NCI-H1930 (cell line): ENCODE measurements around the gene IL23R.
"Not testable (repeated sequence)": the region's sequence is repeated elsewhere in the genome, so short reads cannot be mapped to it uniquely, and the experiment has no call there.

Experiments used
- DNase-seq, 2 experiments: peaks; one replicate each; lab custom pipeline; 2025; lab: John Stamatoyannopoulos, UW

IL23R gene

DNA sequence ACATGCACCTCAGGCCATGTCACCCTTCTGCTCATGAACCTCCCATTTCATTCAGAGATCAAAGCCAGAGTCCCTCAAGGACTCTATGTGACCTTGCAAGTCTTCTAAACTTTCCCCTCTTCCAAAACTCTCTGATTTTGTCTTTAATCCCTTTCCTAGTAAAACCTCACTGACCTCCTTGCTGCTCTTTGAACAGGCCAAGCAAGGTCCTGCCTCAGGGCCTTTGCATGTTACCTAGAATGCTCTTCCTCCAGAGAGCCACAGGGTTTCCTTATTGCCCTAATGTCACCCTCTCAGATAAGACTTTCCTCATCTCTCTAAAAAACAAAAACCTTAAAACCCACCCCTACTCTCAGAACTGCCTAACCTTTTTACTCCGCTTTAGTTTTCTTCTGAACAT is 26.6 kb downstream of the IL23R start:
- no peak for DNase-seq

DNA sequence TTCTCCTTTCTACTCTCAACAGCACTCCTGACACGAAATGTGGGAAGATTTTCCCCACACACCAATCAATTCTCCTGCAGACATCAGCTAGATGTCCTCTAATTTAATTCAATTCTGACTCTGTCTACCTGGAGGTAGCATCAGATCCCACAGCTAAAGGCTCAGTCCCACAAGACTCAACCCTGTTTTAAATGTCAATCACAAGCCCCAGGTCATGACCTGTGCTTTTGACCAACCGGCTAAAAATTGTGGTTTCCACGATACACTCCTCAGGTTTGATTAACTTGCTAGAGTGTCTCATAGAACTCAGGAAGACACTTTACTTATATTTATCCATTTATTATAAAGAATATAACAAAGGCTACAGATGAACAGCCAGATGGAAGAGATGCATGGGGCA is 27.4 kb downstream of the IL23R start:
- no peak for DNase-seq

DNA sequence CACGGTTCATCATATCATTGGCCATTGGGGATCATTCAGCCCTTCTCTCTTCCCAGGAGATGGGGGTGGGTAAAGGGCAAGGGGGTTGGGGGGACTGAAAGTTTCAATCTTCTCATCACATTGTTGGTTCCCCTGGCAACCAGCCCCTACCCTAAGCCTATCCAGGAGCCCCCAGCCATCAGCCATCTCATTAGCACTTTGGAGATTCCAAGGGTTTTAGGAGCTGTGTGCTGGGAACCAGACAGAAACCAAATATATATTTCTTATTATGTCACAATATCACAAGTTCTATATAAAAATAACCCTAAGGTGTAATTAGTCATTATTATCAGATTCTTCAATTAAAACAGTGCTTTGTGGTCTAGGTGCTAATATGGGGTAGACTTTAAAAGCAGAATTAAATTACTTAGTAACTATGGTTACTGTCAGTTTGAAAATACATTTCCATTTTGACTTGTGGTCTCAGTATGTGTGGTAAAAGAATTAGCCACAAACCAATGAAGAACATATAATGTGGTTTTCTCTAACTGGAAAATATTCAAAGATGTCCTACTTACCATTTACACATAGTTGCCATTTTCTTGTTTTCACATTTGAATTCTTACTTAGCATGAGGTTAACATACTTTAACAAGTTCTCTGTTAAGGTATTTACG is 28.1 kb downstream of the IL23R start:
- DNase-seq: no peak

DNA sequence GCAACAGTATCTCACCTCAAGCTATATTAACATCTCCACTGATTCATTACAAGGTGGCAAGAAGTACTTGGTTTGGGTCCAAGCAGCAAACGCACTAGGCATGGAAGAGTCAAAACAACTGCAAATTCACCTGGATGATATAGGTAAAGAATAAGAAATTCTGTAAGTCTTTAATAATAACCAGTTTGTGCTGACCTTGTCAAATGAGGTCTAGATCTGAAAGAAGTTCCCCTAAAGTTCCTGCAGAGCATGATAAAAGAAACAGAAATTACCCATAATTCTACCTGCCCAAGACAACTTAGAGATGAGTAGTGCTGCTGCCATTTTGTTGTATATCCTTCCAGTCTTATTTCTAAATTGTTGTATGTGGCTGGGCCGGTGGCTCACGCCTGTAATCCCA is 34.5 kb downstream of the IL23R start:
- no peak for DNase-seq

DNA sequence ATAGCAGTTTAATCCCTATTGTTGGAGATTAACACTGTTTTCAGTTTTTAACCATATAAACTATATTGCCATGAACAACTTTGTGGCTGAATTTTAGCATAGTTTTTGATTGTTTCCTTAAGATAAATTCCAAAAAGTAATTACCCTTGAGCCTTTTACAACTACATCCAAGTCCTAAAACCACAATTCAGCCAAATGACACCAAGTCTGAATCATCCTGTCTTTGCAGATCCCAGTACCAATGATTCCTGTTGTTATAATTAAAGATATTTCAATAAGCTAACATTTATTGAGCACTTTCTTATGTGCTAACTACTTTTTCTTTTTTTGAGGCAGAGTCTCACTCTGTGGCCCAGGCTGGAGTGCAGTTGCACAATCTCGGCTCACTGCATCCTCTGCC is 35.6 kb downstream of the IL23R start:
- DNase-seq: no peak

DNA sequence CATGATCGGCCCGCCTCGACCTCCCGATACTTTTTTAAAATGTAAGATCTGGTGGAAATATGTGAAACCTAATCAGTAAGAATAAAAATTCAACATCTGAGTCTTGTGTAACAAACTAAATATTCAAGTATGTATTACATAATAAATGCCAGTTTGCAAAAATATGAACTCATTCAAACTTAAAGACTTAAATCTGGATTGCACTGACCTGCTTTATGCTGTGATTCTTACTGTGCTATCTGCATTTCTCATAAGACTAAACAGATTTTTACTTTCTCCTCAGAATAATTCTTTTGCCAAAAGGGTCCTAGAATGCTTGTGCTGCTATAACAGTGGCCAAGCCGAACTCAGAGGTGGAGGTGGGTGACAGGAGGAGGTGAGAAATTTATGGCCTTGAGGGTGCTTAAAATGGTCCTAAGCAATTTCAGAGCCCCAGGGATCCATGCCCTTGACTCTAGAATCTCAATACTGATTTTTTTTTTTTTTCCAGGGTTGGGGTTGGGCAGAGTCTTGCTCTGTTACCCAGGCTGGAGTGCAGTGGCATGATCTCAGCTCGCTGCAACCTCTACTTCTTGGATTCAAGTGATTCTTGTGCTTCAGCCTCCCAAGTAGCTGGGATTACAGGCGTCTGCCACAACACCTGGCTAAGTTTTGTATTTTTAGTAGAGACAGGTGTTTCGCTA is 38.2 kb downstream of the IL23R start:
- no peak for DNase-seq

DNA sequence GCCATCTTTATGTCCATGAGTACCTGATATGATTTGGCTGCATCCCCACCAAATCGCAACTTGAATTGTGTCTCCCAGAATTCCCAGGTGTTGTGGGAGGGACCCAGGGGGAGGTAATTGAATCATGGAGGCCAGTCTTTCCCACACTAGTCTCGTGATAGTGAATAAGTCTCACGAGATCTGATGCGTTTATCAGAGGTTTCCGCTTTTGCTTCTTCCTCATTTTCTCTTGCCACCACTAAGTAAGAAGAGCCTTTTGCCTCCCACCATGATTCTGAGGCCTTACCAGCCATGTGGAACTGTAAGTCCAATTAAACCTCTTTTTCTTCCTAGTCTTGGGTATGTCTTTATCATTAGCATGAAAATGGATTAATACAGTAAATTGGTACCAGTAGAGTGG is 41.1 kb downstream of the IL23R start:
- DNase-seq: not testable (repeated sequence)

DNA sequence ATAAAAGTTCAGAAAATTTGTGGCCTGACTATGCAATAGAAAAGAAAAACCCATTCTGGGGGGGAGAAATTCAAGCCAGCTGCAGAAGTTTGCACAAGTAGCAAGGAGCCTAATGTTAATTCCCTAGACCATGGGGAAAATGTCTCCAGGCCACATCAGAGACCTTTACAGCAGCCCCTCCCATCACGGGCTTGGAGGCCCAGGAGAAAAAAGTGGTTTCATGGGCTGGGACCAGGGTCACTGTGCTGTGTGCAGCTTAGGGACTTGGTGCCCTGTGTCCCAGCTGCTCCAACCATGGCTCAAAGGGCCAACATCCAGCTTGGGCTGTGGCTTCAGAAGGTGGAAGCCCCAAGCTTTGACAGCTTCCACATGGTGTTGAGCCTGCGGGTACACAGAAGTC is 42.0 kb downstream of the IL23R start:
- DNase-seq: no peak

DNA sequence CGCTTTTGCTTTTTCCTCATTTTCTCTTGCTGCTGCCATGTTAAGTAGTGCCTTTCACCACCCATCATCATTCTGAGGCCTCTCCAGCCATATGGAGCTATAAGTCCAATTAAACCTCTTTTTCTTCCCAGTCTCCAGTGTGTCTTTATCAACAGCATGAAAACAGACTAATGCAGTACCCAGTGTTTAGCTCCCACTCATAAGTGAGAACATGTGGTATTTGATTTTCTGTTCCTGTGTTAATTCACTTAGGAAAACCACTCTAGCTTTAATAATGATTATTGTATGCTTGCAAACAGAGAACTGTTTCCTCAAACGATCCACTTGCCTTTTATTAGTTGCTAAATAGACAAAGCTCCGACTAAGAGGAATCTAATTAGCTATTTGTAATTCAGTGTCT is 43.3 kb downstream of the IL23R start:
- DNase-seq: no peak

DNA sequence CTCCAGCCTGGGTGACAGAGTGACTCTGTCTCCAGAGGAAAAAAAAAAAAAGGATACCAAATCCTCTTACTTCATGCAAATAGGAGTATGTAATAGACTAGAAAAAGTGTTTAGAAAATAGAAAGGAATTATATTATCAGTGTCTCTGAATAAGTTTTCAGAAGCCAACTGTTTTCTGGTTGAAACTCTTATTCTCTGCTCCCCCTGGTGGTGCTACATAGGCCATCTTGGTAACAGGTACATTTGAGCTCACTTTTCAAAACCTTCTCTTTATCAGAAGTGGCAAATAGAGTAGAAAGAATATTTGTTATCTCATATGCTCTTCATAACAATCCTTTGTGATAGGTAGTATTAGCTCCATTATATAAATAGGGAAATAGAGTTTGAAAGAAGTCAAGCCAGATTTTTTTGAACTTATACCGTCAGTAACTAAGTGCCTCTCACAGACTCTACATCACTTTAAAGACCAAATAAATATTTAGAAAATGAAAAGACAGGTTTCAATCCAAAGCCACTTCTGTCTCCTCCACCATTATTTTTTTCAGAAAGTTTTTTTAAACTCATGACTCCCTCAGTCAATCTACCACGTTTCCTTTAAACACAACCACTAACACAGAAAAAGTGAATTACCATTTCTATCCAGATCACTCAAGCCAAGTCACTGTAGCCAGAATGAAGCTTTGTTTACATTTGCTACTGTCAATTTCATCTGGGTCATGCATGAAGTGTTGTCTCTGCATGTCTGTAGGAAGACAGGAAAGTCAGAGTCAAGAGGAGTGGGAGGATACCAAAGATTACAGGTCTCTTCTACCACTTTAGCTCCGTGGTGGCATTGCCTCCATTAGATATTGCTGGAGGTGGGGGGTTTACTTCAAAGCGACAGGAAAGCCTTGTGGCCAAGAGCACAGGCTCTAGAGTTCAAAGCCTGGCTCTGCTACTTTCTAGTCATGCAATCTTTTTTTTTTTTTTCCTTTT is 45.6 kb downstream of the IL23R start:
- no peak for DNase-seq

DNA sequence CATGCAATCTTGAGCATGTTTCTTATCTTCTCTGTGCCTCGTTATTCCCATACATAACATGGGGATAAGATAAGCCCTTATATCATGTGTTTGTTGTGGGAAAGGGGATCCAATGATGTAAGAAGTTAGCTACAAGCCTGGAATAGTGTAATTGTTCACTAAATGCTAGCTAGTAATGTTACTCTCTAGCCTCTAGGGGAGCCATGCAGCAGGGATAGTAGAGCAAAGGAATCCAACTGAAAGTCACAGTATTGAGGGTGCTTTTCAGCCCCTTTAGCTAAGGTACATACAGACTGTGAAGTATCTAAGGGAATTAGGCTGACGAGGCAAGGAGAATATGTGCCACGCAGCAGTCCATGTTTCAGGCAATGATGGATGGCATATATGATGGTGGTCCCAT is 46.9 kb downstream of the IL23R start:
- DNase-seq: no peak

DNA sequence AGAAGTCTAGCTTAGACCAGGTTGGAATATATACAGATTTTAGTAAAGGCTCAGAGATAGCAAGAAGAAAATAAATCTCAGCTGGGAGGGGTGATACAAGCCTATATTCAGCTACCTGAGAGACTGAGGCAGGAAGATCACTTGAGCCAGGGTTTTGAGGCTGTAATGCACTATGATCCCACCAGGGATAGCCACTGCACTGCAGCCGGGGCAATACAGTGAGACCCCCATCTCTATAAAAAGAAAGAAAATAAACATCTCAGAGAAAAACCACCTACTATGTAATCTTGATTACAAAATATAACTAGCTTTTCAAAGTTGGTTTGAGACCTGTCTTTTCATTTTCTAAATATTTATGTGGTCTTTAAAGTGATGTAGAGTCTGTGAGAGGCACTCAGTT is 47.7 kb downstream of the IL23R start:
- DNase-seq: no peak

DNA sequence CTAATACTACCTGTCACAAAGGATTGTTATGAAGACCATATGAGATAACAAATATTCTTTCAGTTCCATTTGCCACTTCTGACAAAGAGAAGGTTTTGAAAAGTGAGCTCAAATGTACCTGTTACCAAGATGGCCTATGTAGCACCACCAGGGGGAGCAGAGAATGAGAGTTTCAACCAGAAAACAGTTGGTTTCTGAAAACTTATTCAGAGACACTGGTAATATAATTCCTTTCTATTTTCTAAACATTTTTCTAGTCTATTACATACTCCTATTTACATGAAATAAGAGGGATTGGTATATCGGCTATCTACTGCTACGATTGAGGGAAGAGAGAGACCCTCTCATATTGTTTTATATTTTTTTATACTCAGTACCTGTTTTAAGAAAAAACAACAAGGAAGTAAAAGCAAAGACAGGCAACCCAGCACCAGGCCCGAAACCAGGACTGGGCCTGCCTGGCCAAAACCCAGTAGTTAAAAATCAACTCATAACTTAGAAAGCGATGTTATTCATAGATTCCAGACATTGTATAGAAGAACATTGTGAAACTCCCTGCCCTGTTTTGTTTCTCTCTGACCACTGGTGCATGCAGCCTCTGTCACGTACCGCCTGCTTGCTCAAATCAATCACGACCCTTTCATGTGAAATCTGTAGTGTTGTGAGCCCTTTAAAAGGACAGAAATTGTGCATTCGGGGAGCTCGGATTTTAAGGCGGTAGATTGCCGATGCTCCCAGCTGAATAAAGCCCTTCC is 48.3 kb downstream of the IL23R start:
- DNase-seq: no peak

DNA sequence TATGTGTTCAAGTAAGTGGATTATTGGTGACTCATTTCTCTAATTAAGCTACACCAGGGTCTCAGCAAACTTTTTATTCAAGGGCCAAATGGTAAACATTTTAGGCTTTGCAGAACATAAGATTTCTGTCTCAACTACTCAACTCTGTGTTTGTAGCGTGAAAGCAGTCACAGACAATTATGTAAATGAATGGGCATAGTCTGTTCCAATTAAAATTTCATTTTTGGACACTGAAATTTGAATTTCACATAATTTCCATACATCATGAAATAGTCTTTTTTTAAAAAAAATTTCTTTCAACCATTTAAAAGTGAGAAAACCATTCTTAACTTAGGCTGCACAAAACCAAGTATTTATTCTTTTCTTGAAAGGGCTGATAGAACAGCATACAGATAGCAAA is 50.1 kb downstream of the IL23R start:
- no peak for DNase-seq

DNA sequence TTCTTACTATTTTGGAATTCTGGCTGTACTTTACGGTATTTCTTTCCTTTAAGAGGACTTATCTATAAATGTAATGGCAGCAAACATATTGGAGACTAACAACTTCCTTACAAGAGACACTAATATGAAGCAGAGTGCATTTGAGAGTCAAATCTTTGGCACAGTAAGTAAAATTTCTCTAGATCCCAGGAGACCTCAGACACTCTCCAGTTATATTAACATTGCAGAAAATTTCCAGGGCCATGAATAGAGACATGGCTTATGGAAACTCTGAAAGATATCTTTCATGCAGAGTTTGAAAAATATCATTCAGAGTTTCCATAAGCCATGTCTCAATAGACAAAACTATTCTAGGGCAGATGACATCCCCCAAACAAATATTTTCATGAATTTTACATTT is 51.2 kb downstream of the IL23R start:
- DNase-seq: no peak

DNA sequence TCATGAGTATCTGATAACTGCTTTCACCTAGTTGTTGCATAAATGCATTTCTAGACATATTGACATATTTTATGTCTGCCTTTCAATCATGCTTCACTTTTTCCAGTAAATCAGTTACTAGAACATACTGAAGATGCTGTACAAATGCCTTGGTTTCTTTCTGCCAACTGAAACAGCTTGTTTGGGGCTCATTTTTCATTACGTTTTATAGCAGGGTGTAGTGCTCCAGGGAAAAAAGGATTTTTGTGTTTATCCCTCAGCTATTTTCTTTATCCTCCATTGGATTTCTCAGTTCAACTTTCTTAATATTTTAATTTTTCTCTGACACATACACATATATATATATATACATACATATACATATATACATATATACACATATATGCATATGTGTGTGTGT is 51.7 kb downstream of the IL23R start:
- DNase-seq: no peak

DNA sequence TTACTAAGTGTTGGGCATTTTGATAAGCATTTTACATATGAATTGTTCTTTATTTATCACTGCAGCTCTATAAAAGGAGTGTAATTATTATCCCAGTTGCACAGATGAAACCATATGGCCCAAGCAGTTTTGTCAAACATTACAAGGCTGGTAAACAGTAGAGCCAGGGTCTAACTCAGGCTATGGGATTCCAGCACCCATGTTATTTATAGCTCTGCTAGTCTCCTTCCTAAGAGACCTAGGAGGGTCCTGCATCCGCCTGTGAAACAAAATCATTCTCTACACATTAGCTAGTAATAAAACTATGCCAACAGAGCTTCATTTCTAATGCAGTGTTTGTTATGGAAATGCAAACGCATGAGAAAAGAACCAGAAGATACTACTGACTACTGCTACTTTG is 58.6 kb downstream of the IL23R start:
- no peak for DNase-seq

DNA sequence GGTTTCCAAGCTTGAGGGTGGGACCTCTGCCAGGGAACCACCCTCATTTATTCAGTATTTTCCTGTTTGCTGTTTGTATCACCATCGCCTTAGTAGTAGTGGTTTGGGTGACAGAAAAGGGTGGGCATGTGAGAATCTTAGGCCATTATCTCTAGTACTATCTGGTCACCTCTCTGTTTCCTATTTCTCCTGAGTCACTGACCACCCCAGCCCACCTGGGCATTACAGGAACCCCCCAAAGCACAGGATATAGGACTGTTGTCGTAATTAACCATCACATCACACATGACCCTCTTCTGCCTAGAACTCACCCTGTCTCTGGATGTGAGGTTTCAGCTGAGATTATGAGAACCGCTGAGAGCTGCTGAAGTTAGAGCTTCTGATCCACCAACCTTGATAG is 60.4 kb downstream of the IL23R start:
- DNase-seq: no peak

DNA sequence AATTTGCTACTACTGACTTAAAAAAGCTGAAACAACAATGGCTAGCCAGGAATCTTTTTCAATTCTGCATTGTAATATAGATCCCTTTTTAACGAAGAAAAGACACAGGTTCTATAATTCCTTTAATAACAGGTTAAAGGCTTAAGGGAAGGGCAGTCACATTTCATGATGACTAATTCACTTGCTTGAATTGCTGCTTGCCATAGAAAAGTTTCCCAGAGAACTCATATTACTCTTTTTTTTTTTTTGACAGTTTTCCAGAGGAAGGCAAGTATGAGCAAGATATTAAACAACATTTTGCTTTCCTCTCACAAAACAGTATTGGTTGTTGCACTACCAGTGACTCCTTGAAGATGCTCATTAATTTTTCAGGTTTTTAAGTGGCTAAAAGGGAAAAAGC is 60.9 kb downstream of the IL23R start:
- DNase-seq: no peak

DNA sequence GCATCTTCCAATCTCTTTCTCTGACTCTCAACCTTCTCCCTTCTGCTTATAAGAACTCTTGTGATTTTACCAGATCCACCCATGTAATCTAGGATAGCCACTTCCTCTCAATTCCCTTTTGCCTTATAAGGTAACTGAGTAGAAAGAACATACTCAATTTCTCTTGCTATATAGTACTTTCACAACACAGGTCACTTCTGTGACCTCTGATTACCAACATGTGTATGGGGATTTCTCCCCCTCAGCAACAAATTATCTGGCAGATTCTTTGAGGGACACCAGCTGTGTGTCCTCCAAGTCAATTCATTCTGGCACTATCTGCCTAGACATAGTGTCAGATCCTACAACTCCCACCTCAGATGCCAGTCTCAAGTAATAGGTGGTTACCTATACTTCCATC is 62.5 kb downstream of the IL23R start:
- DNase-seq: no peak

DNA sequence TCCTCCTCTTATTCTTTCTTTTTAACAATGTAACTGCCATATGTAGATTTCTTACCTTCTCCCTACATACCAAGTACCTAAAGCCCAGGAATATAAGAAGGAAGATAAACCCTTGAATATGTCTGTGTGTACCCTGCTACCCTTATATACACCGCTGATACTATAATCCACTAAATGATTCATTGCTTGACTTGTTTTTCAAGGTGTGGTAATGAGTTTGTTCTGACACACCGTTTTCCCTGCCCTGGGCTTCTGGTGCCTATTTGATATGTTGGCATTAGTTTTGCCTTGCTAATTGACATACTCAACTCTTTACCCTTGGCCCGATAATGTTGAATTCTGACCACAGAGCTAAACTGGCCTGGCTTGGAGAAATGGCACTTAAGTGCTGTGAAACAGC is 64.3 kb downstream of the IL23R start:
- DNase-seq: no peak

DNA sequence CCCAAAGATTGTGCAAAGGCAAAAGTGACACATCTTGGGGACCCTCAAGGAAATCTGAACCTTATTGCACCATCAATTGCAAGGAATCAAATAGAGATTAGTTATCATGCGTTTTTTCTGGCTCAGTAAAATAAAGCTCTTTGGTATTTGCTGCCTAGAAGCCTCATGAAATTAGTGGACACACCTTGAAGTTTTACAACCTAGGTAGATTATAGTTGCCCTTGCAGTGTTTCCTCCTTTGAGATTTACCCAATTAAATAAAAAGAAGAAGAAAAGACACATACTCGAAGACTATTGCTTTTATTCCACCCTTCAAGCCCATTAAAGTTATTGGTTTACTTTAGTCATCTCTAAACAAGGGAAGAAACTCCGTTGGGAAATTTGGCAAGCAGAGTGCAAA is 70.0 kb downstream of the IL23R start:
- DNase-seq: no peak
